ENCODE data around the gene VPS18. TPM values are rescaled to one million over a fixed set of nuclear protein-coding genes. Genes with fewer than 3 reads are reported as not detected.
A peak's percentile ranks its signal among the peaks of the same experiment; 100 is the strongest.

The VPS18 gene
- total RNA-seq, 1 experiment from 2014 or later: 35.5 TPM

DNA sequence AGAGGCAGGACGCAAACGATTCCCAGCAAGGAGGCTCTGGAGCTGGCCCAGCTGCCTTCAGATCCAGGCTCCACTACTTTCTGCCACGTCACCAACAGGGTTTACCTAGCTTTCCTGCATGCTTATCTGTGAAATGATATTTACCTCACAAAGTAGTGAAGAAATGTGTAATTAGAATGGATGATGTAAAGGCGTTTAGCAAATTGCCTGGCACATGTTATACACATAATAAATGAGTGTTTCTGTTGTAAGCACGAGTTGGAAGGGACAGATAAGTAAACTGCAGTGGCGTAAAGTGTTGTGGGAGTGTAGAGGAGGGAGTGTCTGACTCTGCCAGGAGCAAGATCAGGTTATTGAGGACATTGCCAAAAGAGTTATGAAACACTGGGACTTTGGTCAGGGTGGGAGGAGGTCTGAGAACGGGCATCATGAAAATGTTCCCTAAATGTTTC lies 55.5 kb downstream of the VPS18 start:
- H3K9me3 ChIP-seq (replicated peaks): no peaks in the 10 kb centered on the region
- peaks cover 18% of the 10 kb centered on the region for H3K4me1 ChIP-seq (replicated peaks)
- H3K4me3 ChIP-seq: no peak overlapping the region
- no peak for DNase-seq (ENCODE audit: low read depth in 1 of 2, low spot score in 2 of 2)
- no peaks in the 10 kb centered on the region for H3K27me3 ChIP-seq (replicated peaks)
- no peak overlapping the region for H3K27ac ChIP-seq
- no peaks in the 10 kb centered on the region for H3K36me3 ChIP-seq

DNA sequence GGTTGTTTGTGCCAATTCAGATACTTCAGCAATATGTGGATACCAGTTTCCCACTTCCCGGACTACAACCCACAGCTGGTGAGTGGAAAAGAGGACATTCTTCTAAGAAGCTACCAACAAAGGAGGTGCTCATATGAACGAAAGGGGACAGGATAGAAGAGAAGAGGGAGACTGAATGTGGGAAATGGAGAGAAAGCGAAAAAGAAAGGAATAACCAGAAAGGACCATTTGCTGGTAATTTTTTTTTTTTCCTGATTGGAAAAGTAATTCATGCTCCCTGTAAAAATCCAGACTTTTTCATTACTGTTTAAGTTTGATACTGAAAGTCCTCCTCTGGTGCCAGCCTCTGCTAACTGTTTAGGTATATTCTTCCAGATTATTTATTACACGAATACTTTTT lies 57.5 kb downstream of the VPS18 start:
- DNase-seq (ENCODE audit: low read depth in 1 of 2, low spot score in 2 of 2): no peak
- no peaks in the 10 kb centered on the region for H3K27me3 ChIP-seq (replicated peaks)
- peaks cover 18% of the 10 kb centered on the region for H3K4me1 ChIP-seq (replicated peaks)
- no peak overlapping the region for H3K27ac ChIP-seq
- no peaks in the 10 kb centered on the region for H3K9me3 ChIP-seq (replicated peaks)
- H3K4me3 ChIP-seq: no peak overlapping the region
- no peaks in the 10 kb centered on the region for H3K36me3 ChIP-seq

DNA sequence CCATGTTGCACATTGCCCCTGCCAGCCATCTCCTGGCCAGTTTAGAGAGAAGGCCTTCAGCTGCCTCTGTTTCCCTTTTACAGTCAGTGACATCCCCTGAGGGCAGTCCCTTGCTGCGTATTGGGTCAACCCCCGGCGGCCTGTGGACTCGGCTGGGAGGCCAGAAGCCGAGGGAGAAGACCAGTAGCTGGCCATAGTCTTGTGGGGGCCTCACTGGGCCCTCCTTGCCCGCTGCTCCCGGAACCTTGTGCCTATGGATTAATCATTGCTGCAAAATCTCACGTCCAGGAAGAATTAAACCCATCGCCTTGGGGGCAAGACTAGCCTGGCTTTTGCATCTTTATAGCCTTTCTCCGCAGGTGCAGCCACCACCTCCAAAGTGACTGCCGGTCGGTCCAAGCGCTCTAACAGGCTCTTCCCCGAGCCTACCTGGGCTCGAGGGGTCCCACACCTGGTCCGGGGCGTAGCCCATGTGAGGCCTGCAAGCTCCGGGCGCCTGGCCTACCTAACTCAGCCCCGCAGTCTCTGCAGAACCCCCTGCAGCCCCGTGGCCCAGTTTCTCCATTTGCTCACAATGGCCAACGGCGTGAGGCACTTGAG lies 58.2 kb downstream of the VPS18 start:
- Histone ChIP-seq H3K4me3 (peak overlapping the region; percentile 52), H3K27ac (peak overlapping the region; percentile 47), H3K36me3 (no peaks in the 10 kb centered on the region), H3K27me3 (replicated peaks) (no peaks in the 10 kb centered on the region), H3K9me3 (replicated peaks) (no peaks in the 10 kb centered on the region), H3K4me1 (replicated peaks) (peaks cover 18% of the 10 kb centered on the region)
- no peak for DNase-seq (ENCODE audit: low read depth in 1 of 2, low spot score in 2 of 2)

DNA sequence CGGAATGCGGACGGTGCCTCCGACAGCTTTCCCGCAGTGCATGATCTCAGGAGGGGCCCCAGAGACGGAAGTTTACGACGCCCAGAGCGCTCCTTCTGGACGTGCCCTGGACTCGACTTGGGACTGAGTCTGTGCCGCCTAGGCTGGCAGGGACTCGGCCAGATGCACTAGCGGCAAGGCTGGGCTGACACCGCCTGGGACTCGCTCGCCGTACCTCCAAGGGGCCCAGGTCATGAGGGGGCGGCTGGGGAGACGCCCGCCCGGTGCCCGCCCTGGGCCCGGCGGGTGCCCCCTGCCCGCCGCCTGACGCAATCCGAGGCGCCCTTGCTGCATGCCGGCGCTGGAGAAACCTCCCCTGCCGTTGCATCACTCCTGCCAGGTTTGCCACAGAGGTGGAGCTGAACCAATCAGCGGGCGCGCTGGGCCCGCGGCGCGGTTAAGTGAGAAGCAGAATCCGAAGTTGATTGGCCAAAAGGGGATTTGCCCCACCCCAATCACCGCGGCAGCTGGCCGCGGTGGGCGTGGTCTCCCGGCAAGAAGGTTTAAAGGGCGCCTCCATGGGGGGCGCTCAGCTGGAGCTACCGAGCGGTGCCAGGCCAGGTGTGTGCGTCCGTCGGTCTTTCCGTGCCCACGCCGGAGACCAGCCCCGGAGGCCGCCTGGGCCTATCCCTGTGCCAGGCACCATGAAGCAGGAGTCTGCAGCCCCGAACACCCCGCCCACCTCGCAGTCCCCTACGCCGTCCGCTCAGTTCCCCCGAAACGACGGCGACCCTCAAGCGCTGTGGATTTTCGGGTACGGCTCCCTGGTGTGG lies 58.9 kb downstream of the VPS18 start, which contains the start of gene CHAC1:
CHAC1 (plus strand) TSS at position 571 of the 812 bp plus-strand sequence; CDS start at position 684, 113 bp downstream.
- H3K9me3 ChIP-seq (replicated peaks): no peaks in the 10 kb centered on the region
- H3K27me3 ChIP-seq (replicated peaks): no peaks in the 10 kb centered on the region
- no peaks in the 10 kb centered on the region for H3K36me3 ChIP-seq
- peak within 1 kb of the TSS; percentile 52 for H3K4me3 ChIP-seq
- peak within 1 kb of the TSS; percentile 47 for H3K27ac ChIP-seq
- peaks cover 18% of the 10 kb centered on the region for H3K4me1 ChIP-seq (replicated peaks)
- peak; percentile 89 to 94 for DNase-seq (ENCODE audit: low read depth in 1 of 2, low spot score in 2 of 2)

Other genes starting within 250 kb of the VPS18 start
- gene RAD51, start 199.3 kb upstream of the VPS18 start, total RNA-seq (2014; rRNA removed; shearing (Covaris generic)): 32.3 and 33.3 TPM in 2 replicates
- 23.8 and 37.7 TPM in 2 replicates for gene RMDN3, start 139.2 kb upstream of the VPS18 start, total RNA-seq (2014; rRNA removed; shearing (Covaris generic))
- 0.22 and 1.4 TPM in 2 replicates for gene GCHFR, start 130.4 kb upstream of the VPS18 start, total RNA-seq (2014; rRNA removed; shearing (Covaris generic))
- gene C15orf62, start 124.5 kb upstream of the VPS18 start, total RNA-seq (2014; rRNA removed; shearing (Covaris generic)): 0.03 TPM in 1 of 2 replicates, not detected in the other
- 33.8 and 39.2 TPM in 2 replicates for gene ZFYVE19, start 87.4 kb upstream of the VPS18 start, total RNA-seq (2014; rRNA removed; shearing (Covaris generic))
- gene DNAJC17, start 87.0 kb upstream of the VPS18 start, total RNA-seq (2014; rRNA removed; shearing (Covaris generic)): 51.5 and 51.7 TPM in 2 replicates
- not detected in 2 replicates for gene PPP1R14D, start 65.7 kb upstream of the VPS18 start, total RNA-seq (2014; rRNA removed; shearing (Covaris generic))
- 0.87 TPM in 1 of 2 replicates, not detected in the other for gene SPINT1, start 50.4 kb upstream of the VPS18 start, total RNA-seq (2014; rRNA removed; shearing (Covaris generic))
- gene RHOV, start 20.2 kb upstream of the VPS18 start, total RNA-seq (2014; rRNA removed; shearing (Covaris generic)): not detected in 2 replicates
- gene DLL4, start 34.9 kb downstream of the VPS18 start, total RNA-seq (2014; rRNA removed; shearing (Covaris generic)): not detected in 2 replicates
- 1.6 and 1.9 TPM in 2 replicates for gene CHAC1, start 59.0 kb downstream of the VPS18 start, total RNA-seq (2014; rRNA removed; shearing (Covaris generic))
- 25.5 and 35.0 TPM in 2 replicates for gene INO80, start 221.8 kb downstream of the VPS18 start, total RNA-seq (2014; rRNA removed; shearing (Covaris generic))

All from SJSA1 (cell line).